Iris pigment epithelial cell (primary cell): ENCODE measurements around the gene ITGB7.

Experiments used
- DNase-seq: peaks from one replicate; pipeline ENCODE4 v3.0.0-alpha.2; 2011; ENCODE audit warnings: low read depth

Gene ITGB7

GRCh38 chr12:53196486-53196885 lies 10.6 kb downstream of the ITGB7 start:
- DNase-seq, result no peak

DNA sequence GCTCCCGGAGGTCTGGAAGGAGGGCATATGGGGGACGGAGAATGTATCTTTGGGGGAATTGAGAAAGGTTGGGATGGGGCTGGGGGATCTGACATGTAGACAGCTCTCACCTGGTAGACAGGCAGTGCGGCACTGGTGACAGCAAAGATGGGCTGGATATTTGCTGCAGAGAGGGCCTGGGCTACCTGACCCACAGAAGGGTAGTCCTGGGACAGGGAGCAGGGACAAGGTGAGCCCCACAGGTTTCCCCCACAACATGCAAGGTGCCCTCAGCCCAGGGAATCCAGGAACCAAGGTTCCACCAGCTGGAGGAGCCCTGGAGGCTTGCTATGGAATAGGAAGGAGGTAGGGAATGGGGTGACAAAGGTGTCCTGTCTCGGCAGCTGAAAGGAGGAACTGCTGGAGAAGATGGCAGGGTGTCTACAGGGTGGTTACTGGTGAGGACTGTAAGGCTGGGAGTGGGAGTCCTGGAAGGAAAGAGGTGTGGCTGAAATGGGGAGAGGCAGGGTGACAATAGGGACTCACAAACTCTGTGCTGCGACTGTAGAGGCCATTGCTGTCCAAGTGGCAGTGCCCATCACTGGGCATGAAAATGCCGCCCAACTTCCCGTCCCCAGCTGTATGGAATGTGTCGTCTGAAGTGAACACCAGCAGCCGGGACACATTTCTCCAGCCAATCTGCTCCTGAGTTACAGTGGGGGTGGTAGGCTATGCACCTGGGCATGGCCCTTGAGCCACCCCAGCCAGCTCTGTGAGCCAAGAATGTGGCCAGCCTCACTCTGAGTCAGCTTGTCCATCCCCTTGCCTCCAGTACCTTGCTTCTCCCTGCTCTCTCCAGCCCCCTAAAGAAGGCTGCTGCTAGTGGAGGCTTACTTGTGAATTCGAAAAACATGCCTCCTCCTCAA lies 11.3 kb downstream of the ITGB7 start:
- DNase-seq, result no peak

- DNase-seq, result no peak
These were observed 12.1 kb downstream of the ITGB7 start for GRCh38 chr12:53194973-53195372.

GRCh38 chr12:53193985-53194716 lies 12.9 kb downstream of the ITGB7 start:
- DNase-seq, result no peak

DNA sequence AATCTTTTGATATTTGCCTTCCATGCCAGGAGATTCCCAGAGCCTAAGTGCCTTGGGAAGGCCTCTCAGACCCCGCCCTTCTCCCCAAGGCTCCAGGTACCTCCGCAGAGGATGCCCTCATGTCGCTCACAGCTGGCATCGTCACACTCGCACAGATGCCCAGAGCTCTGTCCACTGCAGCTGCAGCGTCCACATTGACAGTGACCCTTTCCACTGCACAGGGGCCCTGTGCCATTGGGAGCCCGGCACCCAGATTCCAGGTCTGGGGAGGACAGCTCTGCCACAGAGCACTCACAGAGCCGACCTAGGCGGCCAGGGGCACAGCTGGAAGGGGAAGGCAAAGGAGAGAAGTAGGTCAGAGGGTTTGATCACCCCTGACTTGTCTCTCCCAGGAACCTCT lies 14.0 kb downstream of the ITGB7 start:
- DNase-seq, result no peak

- no peak for DNase-seq
These were observed 14.5 kb downstream of the ITGB7 start for GRCh38 chr12:53192531-53193021.

GRCh38 chr12:53191885-53192530 lies 15.0 kb downstream of the ITGB7 start:
- no peak for DNase-seq

- DNase-seq, result no peak
These were observed 15.8 kb downstream of the ITGB7 start for GRCh38 chr12:53191096-53191884.

GRCh38 chr12:53190108-53190729 lies 16.8 kb downstream of the ITGB7 start:
- peak; percentile 71 for DNase-seq

DNA sequence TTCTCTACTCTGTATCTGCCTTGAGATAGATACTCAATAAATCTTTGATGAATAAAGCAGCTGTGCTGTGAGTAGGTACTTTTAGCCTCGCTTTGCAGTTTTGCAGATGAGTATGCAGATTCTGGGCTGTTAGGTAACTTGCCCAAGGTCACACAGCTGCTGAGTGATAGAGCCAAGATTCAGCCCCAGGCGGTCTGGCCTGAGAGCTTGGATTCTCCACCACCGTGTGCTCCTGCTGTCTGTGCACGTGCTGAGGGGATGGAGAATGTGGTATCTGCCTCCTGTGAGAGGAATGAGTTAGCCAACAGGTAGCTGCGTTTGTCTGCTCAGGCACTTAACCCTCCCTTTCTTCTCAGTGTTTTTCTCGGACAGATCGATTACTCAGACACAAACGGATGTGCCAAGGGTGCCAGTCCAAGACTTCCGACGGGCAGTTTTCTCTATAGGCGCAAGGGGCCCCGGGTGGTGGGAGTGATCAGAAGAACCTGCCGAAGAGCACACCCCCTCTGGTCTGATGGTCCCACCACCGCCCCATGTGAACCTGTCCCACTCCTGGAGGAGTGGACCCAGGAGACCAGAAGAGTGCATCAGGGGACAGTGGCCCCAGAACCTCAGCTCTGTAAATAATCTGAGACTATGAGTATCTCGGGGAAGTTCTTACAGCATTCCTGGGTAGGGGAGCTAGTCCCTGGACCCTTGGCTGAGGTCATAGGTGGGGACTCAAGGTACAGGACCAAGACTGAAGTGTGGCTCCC lies 19.7 kb downstream of the ITGB7 start:
- DNase-seq, result no peak

GRCh38 chr12:53186745-53187144 lies 20.3 kb downstream of the ITGB7 start:
- no peak for DNase-seq

GRCh38 chr12:53185582-53186153 lies 21.4 kb downstream of the ITGB7 start:
- DNase-seq, result no peak

DNA sequence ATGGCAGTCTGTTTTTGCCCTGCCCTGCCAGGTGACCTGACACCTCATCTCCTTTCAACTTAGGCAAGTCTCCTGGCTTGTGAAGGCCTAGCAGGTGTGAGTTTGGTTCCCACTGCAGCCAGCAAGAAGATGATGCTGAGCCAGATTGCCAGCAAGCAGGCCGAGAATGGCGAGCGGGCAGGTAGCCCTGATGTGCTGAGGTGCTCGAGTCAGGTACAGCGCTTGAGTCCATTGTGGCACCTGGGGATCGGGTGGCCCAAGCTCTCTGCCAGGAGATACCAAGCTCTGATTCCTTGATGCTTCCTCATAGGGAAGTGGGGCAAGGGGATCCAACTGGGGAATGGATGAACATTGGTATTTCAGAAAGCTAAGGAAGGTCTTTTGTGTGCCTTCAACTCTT lies 22.2 kb downstream of the ITGB7 start:
- DNase-seq, result no peak

- DNase-seq, result no peak
These were observed 24.1 kb downstream of the ITGB7 start for GRCh38 chr12:53182903-53183302.

GRCh38 chr12:53181935-53182334 lies 25.1 kb downstream of the ITGB7 start:
- peak; percentile 17 for DNase-seq

- DNase-seq, result peak; percentile 73
These were observed 26.0 kb downstream of the ITGB7 start for GRCh38 chr12:53180931-53181645.

- DNase-seq, result peak; percentile 98
These were observed 26.7 kb downstream of the ITGB7 start, which contains the start of the genes CSAD and ZNF740 for GRCh38 chr12:53180220-53180930. Gene CSAD, minus strand, starts transcription at chr12:53180925. Its CDS starts 7,455 bp downstream, at chr12:53173470. Gene ZNF740, plus strand, starts transcription at chr12:53180722. Its CDS starts 1,262 bp downstream, at chr12:53181984.

DNA sequence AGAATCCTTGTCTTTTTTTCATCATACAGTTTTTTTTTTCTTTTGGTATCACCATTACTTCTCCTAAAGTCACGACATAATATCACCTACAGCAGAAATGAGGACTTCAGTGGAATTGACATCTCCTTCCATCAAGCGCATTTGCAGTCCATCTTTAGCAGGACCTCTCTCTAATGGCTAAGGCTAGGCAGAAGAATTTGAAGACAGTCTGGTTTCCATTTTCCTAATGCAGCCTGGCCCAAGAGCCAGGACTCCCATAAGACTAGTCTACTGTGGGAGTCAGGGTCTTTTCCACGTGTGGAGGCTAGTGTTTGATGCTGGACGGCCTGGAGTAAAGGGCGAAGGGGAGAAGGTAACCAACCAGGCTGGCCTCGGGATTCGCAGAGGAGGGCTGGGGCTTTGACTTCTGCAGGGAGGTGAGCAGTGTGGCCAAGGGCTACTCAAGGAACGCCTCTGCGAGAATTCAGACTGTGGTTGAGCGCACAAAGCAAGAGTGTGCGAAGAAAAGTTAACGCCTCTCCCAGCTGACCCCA lies 27.3 kb downstream of the ITGB7 start:
- no peak for DNase-seq
